ENCODE results near the gene NKX2-2.
A peak's percentile ranks its signal among the peaks of the same experiment; 100 is the strongest.

The NKX2-2 gene

GRCh38 chr20:21521596-21522480 is 8.0 kb upstream of the NKX2-2 start:
- DNase-seq = peak; percentile 74

GRCh38 chr20:21520702-21521595 is 7.1 kb upstream of the NKX2-2 start:
- DNase-seq = peak; percentile 75

- no peak for DNase-seq
Measured at GRCh38 chr20:21519136-21519584, 5.3 kb upstream of the NKX2-2 start.

- no peak for DNase-seq
Measured at GRCh38 chr20:21518292-21518991, 4.6 kb upstream of the NKX2-2 start.

GRCh38 chr20:21517566-21518277 is 3.9 kb upstream of the NKX2-2 start:
- no peak for DNase-seq

- DNase-seq = no peak
Measured at GRCh38 chr20:21516861-21517565, 3.1 kb upstream of the NKX2-2 start.

- no peak for DNase-seq
Measured at GRCh38 chr20:21516180-21516567, 2.3 kb upstream of the NKX2-2 start.

- DNase-seq = no peak
Measured at GRCh38 chr20:21515300-21516179, 1.7 kb upstream of the NKX2-2 start.

GRCh38 chr20:21514553-21515251 is 838 bp upstream of the NKX2-2 start:
- DNase-seq = peak; percentile 46

GRCh38 chr20:21513181-21513663 is 642 bp downstream of the NKX2-2 start:
- DNase-seq = no peak

GRCh38 chr20:21512634-21513180 is 1.2 kb downstream of the NKX2-2 start:
- no peak for DNase-seq

- no peak for DNase-seq
Measured at GRCh38 chr20:21511850-21512633, 1.8 kb downstream of the NKX2-2 start.

- DNase-seq = no peak
Measured at GRCh38 chr20:21511485-21511849, 2.4 kb downstream of the NKX2-2 start.

- no peak for DNase-seq
Measured at GRCh38 chr20:21510414-21511384, 3.2 kb downstream of the NKX2-2 start.

GRCh38 chr20:21509597-21510371 is 4.1 kb downstream of the NKX2-2 start:
- no peak for DNase-seq

GRCh38 chr20:21509079-21509596 is 4.7 kb downstream of the NKX2-2 start:
- no peak for DNase-seq

Data from NCI-H69 (cell line).